Neuronal stem cell (in vitro differentiated cells): ENCODE data around the gene PLRG1.
A peak's percentile ranks its signal among the peaks of the same experiment; 100 is the strongest.

Experiments
- DNase-seq: peaks from one replicate; pipeline ENCODE4 v3.0.0-alpha.2; 2013; ENCODE audit warnings: low spot score
- H2AFZ ChIP-seq: one replicate; pipeline ENCODE4 v1.6.1; 2013; ENCODE audit warnings: mild to moderate bottlenecking, low read length, inconsistent platforms
- H2AK5ac ChIP-seq: 2 replicates; pipeline ENCODE4 v1.6.1; 2013; ENCODE audit warnings: low read depth, mild to moderate bottlenecking, inconsistent platforms, low read length, moderate library complexity, mixed read lengths
- H2BK120ac ChIP-seq: 2 replicates; pipeline ENCODE4 v1.6.1; 2013; ENCODE audit warnings: low read depth, mild to moderate bottlenecking, inconsistent platforms, low read length, moderate library complexity, mixed read lengths
- H2BK12ac ChIP-seq: one replicate; pipeline ENCODE4 v1.6.1; 2013; ENCODE audit warnings: low read length, inconsistent platforms
- H2BK15ac ChIP-seq: 2 replicates; pipeline ENCODE4 v1.6.1; 2013; ENCODE audit warnings: mild to moderate bottlenecking, low read length, inconsistent platforms, mixed read lengths
- H2BK5ac ChIP-seq: one replicate; pipeline ENCODE4 v1.6.1; 2013; ENCODE audit warnings: inconsistent platforms, mild to moderate bottlenecking, low read length, moderate library complexity
- H3K14ac ChIP-seq: one replicate; pipeline ENCODE4 v1.6.1; 2013; ENCODE audit warnings: low read length, inconsistent platforms
- H3K18ac ChIP-seq: 2 replicates; pipeline ENCODE4 v1.6.1; 2013; ENCODE audit warnings: low read length, inconsistent platforms
- H3K23ac ChIP-seq: 2 replicates; pipeline ENCODE4 v1.6.1; 2013; ENCODE audit warnings: low read depth, mild to moderate bottlenecking, mixed read lengths, low read length, inconsistent platforms; ENCODE audit not compliant: poor library complexity
- H3K27ac ChIP-seq: replicated peaks from 3 replicates; pipeline ENCODE4 v1.5.1; 2013; ENCODE audit warnings: low read length, inconsistent platforms
- H3K27me3 ChIP-seq, 3 experiments: 2 replicates each; pipeline ENCODE4 v1.6.1; 2013; ENCODE audit warnings: low read length in 3 of 3, mild to moderate bottlenecking in 2 of 3, inconsistent platforms in 1 of 3, low read depth in 1 of 3, mixed read lengths in 1 of 3, moderate library complexity in 1 of 3; ENCODE audit not compliant: control insufficient read depth in 3 of 3, insufficient read depth in 3 of 3
- H3K36me3 ChIP-seq, 2 donors: replicated peaks in 1 of 2; 2 replicates each; pipeline ENCODE4 v1.6.1; 2013; ENCODE audit warnings: low read length in 2 of 2; ENCODE audit not compliant: control insufficient read depth in 2 of 2, insufficient read depth in 2 of 2
- H3K4ac ChIP-seq: 2 replicates; pipeline ENCODE4 v1.6.1; 2013; ENCODE audit warnings: inconsistent platforms, mild to moderate bottlenecking, low read length, moderate library complexity
- H3K4me1 ChIP-seq, 2 donors: 1 replicate in 1 of 2; 2 replicates in 1 of 2; pipeline ENCODE4 v1.6.1; 2013; ENCODE audit warnings: low read length in 2 of 2, low read depth in 1 of 2; ENCODE audit not compliant: control insufficient read depth in 2 of 2, insufficient read depth in 1 of 2
- H3K4me2 ChIP-seq: one replicate; pipeline ENCODE4 v1.6.1; 2013; ENCODE audit warnings: mild to moderate bottlenecking, low read length, inconsistent platforms; ENCODE audit not compliant: insufficient read depth, poor library complexity, severe bottlenecking
- H3K4me3 ChIP-seq, 2 donors: 2 replicates each; pipeline ENCODE4 v1.5.1; 2013; ENCODE audit warnings: low read length in 2 of 2, mild to moderate bottlenecking in 2 of 2, inconsistent platforms in 1 of 2, moderate library complexity in 1 of 2
- H3K79me1 ChIP-seq: one replicate; pipeline ENCODE4 v1.6.1; 2013; ENCODE audit warnings: low read depth, mild to moderate bottlenecking, inconsistent platforms, low read length, moderate library complexity
- H3K9ac ChIP-seq: one replicate; pipeline ENCODE4 v1.6.1; 2013; ENCODE audit warnings: mild to moderate bottlenecking, low read depth, low read length, inconsistent platforms; ENCODE audit not compliant: poor library complexity
- H3K9me3 ChIP-seq, 2 donors: replicated peaks in 1 of 2; 2 replicates each; pipeline versions ENCODE3 to v1.6.1; 2013; ENCODE audit warnings: low read length in 2 of 2, mild to moderate bottlenecking in 2 of 2, inconsistent platforms in 1 of 2, low read depth in 1 of 2, mixed read lengths in 1 of 2, moderate library complexity in 1 of 2; ENCODE audit not compliant: control insufficient read depth in 2 of 2, insufficient read depth in 1 of 2
- H4K8ac ChIP-seq: one replicate; pipeline ENCODE4 v1.6.1; 2013; ENCODE audit warnings: low read depth, mild to moderate bottlenecking, inconsistent platforms, low read length, moderate library complexity
- H4K91ac ChIP-seq: one replicate; pipeline ENCODE4 v1.6.1; 2013; ENCODE audit warnings: low read length, low read depth, mild to moderate bottlenecking, inconsistent platforms; ENCODE audit not compliant: poor library complexity
- WGBS, 2 donors: extraction: QIAGEN DNeasy Blood & Tissue Kit; methylation state at CpG; one replicate each; pipeline ENCODE4 v1.1.7; 2013; ENCODE audit warnings: missing lambda C conversion rate in 2 of 2, mixed read lengths in 1 of 2; ENCODE audit not compliant: insufficient read length in 2 of 2, insufficient replicate concordance in 1 of 2; ENCODE audit errors: extremely low coverage in 2 of 2; 5-methylcytosine and 5-hydroxymethylcytosine counted together

Gene PLRG1

DNA sequence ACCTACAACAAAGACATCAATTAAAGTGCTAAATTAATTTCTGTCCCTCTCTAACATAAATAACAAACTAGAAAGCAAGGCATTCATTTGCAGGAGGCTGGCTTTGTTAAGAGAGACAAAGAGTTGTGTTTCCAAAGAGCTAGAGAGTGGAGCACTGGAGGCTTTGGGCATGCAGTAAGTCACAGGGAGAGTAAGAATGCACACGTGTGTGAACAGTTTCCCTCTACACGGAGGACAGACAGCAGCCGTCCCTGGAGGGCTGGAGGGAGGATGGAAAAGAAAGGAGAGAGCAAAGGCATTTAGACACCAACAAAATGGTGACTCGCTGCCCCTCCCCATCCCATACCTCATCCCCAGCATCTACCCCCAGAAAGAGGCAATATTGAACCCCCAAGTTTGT lies 38.2 kb downstream of the PLRG1 start:
- no peak overlapping the region for H3K9ac ChIP-seq
- H3K23ac ChIP-seq: no peak overlapping the region
- no peak overlapping the region for H3K4me3 ChIP-seq
- H2BK5ac ChIP-seq: no peak overlapping the region
- H4K91ac ChIP-seq: no peak overlapping the region
- no peak overlapping the region for H2AK5ac ChIP-seq
- H3K27ac ChIP-seq: no peak overlapping the region
- H2BK15ac ChIP-seq: no peak overlapping the region
- no peaks in the 10 kb centered on the region for H3K27me3 ChIP-seq
- no peak overlapping the region for H2BK12ac ChIP-seq
- H3K4me1 ChIP-seq: peaks cover 10 to 27% of the 10 kb centered on the region in 2 donors
- no CpG with 5 or more reads among the region's 4 CpGs for WGBS, 2 donors
- peak overlapping the region; percentile 84 for H2AFZ ChIP-seq
- no peaks in the 10 kb centered on the region for H3K79me1 ChIP-seq
- no peak overlapping the region for H4K8ac ChIP-seq
- no peak overlapping the region for H3K4ac ChIP-seq
- no peak overlapping the region for H3K14ac ChIP-seq
- H3K36me3 ChIP-seq: no peaks in the 10 kb centered on the region
- no peak overlapping the region for H2BK120ac ChIP-seq
- no peak overlapping the region for H3K4me2 ChIP-seq
- peaks cover 0 to 3% of the 10 kb centered on the region in 2 donors for H3K9me3 ChIP-seq
- no peak overlapping the region for H3K18ac ChIP-seq
- DNase-seq: no peak

DNA sequence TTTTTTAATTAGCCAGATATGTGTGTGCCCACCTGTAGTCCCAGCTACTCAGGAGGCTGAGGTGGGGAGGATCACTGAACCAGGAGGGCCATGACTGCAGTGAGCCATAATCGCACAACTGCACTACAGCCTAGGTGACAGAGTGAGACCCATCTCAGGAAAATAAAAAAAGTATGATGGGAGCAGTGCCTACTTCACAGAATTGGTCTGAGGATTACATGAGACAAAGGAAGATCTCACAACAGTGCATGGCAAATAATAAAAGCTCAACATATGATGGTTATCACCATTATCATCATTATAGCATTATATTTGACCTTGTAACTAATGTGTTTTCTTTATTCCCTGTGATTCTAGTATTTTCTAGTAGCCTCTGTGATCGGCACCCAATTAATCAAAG lies 38.7 kb downstream of the PLRG1 start:
- H3K4me1 ChIP-seq: peaks cover 10 to 22% of the 10 kb centered on the region in 2 donors
- H3K36me3 ChIP-seq: no peaks in the 10 kb centered on the region
- H2BK5ac ChIP-seq: no peak overlapping the region
- WGBS, 2 donors: no CpG with 5 or more reads among the region's 2 CpGs
- H2AFZ ChIP-seq: peak overlapping the region; percentile 84
- no peak overlapping the region for H3K23ac ChIP-seq
- peak overlapping the region; percentile 17 for H2AK5ac ChIP-seq
- H3K18ac ChIP-seq: no peak overlapping the region
- H3K27ac ChIP-seq: no peak overlapping the region
- H2BK120ac ChIP-seq: no peak overlapping the region
- no peak overlapping the region for H4K8ac ChIP-seq
- peaks cover 0 to 3% of the 10 kb centered on the region in 2 donors for H3K9me3 ChIP-seq
- H2BK15ac ChIP-seq: no peak overlapping the region
- no peaks in the 10 kb centered on the region for H3K27me3 ChIP-seq
- no peak for DNase-seq
- H4K91ac ChIP-seq: no peak overlapping the region
- H3K79me1 ChIP-seq: no peaks in the 10 kb centered on the region
- no peak overlapping the region for H3K9ac ChIP-seq
- H3K14ac ChIP-seq: no peak overlapping the region
- H3K4me2 ChIP-seq: no peak overlapping the region
- no peak overlapping the region for H2BK12ac ChIP-seq
- H3K4me3 ChIP-seq: no peak overlapping the region
- no peak overlapping the region for H3K4ac ChIP-seq

DNA sequence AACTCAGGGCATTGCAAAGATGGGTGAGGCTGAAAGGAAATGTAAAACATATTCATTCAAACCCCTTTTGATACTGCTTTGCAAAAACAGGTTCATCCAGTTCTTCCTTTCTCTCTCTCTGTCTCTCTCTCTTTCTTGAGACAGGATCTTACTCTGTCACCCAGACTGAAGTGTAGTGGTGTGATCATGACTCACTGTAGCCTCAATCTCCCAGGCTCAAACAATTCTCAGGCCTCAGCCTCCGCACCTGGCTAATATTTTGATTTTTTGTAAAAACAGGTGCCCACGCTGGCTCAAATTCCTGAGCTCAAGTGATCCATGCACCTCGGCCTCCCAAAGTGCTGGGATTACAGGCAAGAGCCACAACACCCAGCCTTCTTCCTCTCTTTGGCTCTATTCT lies 43.0 kb downstream of the PLRG1 start:
- H2BK12ac ChIP-seq: no peak overlapping the region
- no peak overlapping the region for H3K4me2 ChIP-seq
- H3K4me3 ChIP-seq: no peak overlapping the region
- no peak overlapping the region for H3K27ac ChIP-seq
- no peak overlapping the region for H3K23ac ChIP-seq
- H4K8ac ChIP-seq: no peak overlapping the region
- H3K9ac ChIP-seq: no peak overlapping the region
- no peak overlapping the region for H4K91ac ChIP-seq
- no peak overlapping the region for H2BK5ac ChIP-seq
- H3K18ac ChIP-seq: no peak overlapping the region
- no peak overlapping the region for H2BK15ac ChIP-seq
- peaks cover 3 to 4% of the 10 kb centered on the region in 2 donors for H3K4me1 ChIP-seq
- no peaks in the 10 kb centered on the region for H3K79me1 ChIP-seq
- no peak overlapping the region for H2AFZ ChIP-seq
- no peaks in the 10 kb centered on the region for H3K36me3 ChIP-seq
- no peak overlapping the region for H3K14ac ChIP-seq
- H3K4ac ChIP-seq: no peak overlapping the region
- H2AK5ac ChIP-seq: no peak overlapping the region
- no peaks in the 10 kb centered on the region for H3K9me3 ChIP-seq
- no peak overlapping the region for H2BK120ac ChIP-seq
- H3K27me3 ChIP-seq: peaks cover 0 to 1% (median 0%) of the 10 kb centered on the region in 3 experiments
- DNase-seq: no peak
- no CpG with 5 or more reads among the region's 3 CpGs for WGBS, 2 donors

DNA sequence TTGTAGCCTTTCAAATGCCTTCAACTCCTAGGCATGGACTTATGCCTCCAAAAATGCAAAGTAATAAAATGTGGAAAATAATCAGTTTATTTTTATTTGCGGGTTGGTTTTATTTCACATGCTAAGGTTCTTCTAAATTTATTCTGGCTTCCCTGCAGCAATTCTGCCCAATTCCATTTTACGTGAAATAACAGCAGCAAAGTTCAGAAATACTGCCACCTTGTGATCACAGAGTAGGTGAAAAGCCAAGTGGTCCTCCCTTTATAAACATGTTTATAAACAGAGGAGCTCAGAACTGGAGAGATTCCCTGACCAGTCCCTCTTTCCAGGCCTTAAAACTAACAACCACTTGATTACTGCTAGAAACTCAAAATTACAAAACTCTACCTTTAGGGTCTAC lies 43.9 kb downstream of the PLRG1 start:
- H3K9ac ChIP-seq: no peak overlapping the region
- no peaks in the 10 kb centered on the region for H3K9me3 ChIP-seq
- H3K79me1 ChIP-seq: no peaks in the 10 kb centered on the region
- H3K18ac ChIP-seq: no peak overlapping the region
- no peak overlapping the region for H2BK120ac ChIP-seq
- no peak overlapping the region for H3K4me3 ChIP-seq
- no peak overlapping the region for H3K14ac ChIP-seq
- H3K27me3 ChIP-seq: peaks cover 0 to 8% (median 0%) of the 10 kb centered on the region in 3 experiments
- H4K8ac ChIP-seq: no peak overlapping the region
- no peak overlapping the region for H4K91ac ChIP-seq
- no peak overlapping the region for H3K4ac ChIP-seq
- no peak overlapping the region for H2AFZ ChIP-seq
- no peak overlapping the region for H2BK12ac ChIP-seq
- DNase-seq: peak; percentile 27
- H3K23ac ChIP-seq: no peak overlapping the region
- no peak overlapping the region for H3K4me2 ChIP-seq
- H3K4me1 ChIP-seq: no peaks in the 10 kb centered on the region
- H2BK15ac ChIP-seq: no peak overlapping the region
- no CpG with 5 or more reads among the region's 2 CpGs for WGBS, 2 donors
- H2AK5ac ChIP-seq: no peak overlapping the region
- no peak overlapping the region for H2BK5ac ChIP-seq
- no peak overlapping the region for H3K27ac ChIP-seq
- no peaks in the 10 kb centered on the region for H3K36me3 ChIP-seq
